ENCODE data around the gene TTLL3.

The TTLL3 gene

GRCh38 chr3:9797196-9797945 is 12.7 kb upstream of the TTLL3 start:
- FAIRE-seq (no peak), DNase-seq (ENCODE audit: extremely low spot score, insufficient read length, low read depth) (no peak)

DNA sequence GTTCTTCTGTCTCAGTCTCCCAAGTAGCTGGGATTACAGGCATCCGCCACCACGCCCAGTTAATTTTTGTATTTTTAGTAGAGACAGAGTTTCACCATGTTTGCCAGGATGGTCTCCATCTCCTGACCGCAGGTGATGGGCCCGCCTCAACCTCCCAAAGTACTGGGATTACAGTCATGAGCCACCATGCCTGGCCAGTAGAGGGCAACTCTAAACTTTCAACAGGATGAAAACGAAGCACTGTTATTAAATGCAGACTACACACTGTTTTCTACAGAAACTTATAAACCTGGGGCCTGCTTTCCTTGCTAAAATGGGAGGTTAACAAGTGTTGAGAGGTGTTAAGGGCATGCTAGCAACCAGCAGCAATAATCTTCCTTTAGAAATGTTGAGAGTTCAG is 9.5 kb upstream of the TTLL3 start:
- no peak for FAIRE-seq
- DNase-seq (ENCODE audit: extremely low spot score, insufficient read length, low read depth), result no peak

- DNase-seq (ENCODE audit: extremely low spot score, insufficient read length, low read depth) (no peak), FAIRE-seq (no peak)
These were observed 6.6 kb upstream of the TTLL3 start for GRCh38 chr3:9803494-9803893.

DNA sequence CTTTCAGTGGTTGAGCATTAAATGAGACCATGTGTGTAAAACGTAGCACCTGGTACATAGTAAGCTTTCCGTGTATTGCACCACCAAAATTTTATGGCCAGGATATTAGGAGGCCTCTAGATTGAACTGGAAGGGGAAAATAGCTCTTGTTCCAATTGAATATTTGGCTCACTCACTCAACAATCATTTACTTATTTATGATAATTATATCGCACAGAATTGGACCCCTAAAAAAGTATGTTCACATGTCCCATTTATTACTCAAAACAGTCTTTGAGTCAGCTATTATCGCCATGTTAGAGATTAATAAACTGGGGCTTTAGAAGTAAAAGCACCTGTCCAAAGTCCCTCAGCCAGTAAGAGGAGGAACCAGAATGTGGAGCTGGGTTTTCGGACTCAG is 5.1 kb upstream of the TTLL3 start:
- no peak for FAIRE-seq
- no peak for DNase-seq (ENCODE audit: extremely low spot score, insufficient read length, low read depth)

DNA sequence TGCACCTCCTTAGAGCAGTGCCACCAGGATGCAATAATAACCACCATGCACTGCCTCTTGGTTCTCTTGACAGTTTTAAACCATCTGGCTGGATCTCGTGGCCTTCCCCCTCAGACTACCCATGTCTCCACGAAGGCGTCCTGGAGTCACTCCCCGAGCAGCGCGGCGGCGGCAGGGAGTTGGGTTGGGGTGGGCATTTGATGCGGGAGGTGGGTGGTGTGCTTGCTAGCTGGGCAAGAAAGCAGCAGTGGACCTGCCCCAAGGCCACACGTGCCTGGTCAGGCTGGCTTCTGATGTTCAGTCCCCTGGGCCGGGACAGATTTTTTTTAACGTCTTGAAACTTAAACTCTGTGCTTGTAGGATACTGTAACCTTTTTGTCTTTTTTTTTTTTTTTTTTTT is 3.9 kb upstream of the TTLL3 start:
- DNase-seq (ENCODE audit: extremely low spot score, insufficient read length, low read depth) (no peak), FAIRE-seq (no peak)

- DNase-seq (ENCODE audit: extremely low spot score, insufficient read length, low read depth) (no peak), FAIRE-seq (no peak)
These were observed 3.1 kb upstream of the TTLL3 start for GRCh38 chr3:9806688-9807589.

GRCh38 chr3:9807981-9808344 is 2.1 kb upstream of the TTLL3 start:
- no peak for FAIRE-seq
- DNase-seq (ENCODE audit: extremely low spot score, insufficient read length, low read depth), result no peak

DNA sequence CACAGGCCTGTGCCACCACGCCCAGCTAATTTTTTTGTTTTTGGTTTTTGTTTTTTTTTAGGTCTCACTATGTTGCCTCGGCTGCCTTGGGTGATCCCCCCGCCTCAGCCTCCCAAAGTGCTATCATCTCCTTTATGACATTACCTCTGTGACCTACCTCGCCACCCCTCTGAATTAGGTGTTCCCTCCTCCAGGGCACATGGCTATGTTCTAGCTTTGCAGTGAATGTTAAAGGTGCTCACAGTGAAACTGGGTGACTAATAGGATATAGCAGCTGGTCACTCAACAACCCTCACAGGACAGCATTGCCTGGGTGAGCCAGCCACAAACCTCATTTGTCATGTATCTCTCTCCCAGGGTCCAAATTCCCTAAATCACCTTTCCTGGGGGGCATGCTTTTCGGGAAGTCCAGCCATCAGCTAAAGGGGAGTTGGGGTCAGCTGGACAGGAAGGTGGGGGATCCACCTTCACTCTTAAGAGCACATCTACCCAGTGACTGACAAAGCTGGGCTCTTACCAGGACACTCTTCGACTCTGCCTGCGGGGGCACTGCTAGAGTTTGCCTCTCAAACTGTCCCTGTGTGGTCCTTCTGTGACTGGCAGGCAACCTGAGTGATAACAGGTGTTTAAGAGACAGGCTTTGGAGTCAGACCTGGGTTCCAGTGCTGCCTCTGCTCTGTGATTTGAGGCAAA is 1.6 kb upstream of the TTLL3 start:
- DNase-seq (ENCODE audit: extremely low spot score, insufficient read length, low read depth), result no peak
- peak; percentile 21 for FAIRE-seq

DNA sequence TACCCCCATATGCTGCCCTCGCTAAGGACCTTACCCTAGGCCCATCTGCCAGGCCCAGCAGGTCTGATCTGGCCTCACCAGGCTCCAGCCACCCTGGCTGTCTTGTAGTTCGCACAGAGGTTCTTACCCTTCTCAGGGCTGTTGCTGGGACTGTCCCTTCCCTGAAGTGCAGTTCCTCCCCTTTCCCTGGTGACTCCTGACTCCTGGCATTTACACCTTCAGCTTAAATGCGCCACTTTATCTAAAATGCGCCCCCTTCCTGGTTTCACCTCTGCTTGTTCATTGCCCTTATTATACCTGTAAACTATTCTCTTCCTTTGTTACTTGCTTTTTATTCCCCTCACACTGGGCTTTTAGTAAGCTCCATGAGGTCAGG is 835 bp upstream of the TTLL3 start:
- FAIRE-seq (peak; percentile 51), DNase-seq (ENCODE audit: extremely low spot score, insufficient read length, low read depth) (no peak)

- DNase-seq (ENCODE audit: extremely low spot score, insufficient read length, low read depth), result no peak
- no peak for FAIRE-seq
These were observed 340 bp downstream of the TTLL3 start for GRCh38 chr3:9810433-9810770.

DNA sequence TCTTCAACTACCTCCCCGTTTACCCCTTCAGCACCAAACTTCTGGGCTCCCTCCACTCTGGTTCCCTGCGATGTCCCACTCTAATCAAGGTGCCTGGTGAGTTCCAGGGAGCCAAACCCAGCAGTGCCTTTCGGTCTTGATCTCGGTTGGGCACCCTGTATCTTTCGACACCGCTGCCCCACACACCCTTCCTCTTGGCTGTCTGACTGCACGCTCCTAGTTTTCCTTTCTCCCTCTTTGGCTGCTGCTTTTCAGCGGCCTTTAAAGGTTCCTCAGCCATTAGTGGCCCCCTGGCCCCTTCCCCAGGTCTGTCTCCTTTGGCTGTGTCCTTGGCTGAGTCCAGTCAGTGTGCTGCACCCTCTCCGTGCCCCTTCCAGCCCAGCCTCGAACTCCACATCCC is 784 bp downstream of the TTLL3 start:
- FAIRE-seq (no peak), DNase-seq (ENCODE audit: extremely low spot score, insufficient read length, low read depth) (no peak)

DNA sequence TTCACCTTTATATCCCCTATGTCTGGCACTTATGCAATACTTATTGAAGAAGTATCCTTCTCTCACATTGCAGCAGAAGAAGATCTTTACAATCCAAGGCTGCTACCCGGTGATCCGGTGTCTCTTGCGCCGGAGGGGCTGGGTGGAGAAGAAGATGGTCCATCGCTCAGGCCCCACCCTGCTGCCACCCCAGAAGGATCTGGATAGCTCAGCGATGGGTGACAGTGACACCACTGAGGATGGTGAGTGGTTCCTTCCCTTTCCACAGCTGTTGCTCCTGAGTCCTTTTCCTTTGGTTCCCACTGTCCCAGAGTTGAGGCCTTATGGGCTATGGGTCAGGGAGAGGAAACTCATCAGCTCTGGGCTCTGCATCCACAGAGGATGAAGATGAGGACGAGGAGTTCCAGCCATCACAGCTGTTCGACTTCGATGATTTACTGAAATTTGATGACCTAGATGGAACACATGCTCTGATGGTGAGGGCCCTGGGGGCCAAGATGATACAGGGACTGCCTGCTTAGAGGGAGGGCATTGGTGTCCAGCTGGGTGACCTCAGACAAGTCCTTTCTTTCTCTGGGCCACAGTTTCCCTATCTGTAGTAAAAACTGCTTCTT is 2.9 kb downstream of the TTLL3 start:
- no peak for FAIRE-seq
- no peak for DNase-seq (ENCODE audit: extremely low spot score, insufficient read length, low read depth)

- DNase-seq (ENCODE audit: extremely low spot score, insufficient read length, low read depth) (no peak), FAIRE-seq (no peak)
These were observed 5.9 kb downstream of the TTLL3 start for GRCh38 chr3:9815986-9816385.

DNA sequence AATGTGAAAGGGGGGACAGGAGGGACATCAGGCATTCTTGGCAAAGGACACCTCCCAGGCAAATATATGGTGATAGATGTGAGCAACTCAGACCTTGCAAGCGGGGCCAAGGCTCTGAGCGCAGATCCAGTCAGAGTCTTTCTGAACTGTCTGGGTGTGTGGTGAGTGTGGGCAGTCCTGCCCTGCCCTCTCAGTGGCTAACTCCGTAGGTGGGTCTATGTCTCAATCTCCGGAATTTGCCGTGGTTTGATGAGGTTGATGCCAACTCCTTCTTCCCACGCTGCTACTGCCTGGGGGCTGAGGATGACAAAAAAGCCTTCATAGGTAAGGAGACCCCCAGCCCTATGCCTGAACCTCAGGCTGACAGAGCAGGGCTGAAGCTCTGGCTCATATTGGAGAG is 7.4 kb downstream of the TTLL3 start:
- FAIRE-seq (no peak), DNase-seq (ENCODE audit: extremely low spot score, insufficient read length, low read depth) (no peak)

DNA sequence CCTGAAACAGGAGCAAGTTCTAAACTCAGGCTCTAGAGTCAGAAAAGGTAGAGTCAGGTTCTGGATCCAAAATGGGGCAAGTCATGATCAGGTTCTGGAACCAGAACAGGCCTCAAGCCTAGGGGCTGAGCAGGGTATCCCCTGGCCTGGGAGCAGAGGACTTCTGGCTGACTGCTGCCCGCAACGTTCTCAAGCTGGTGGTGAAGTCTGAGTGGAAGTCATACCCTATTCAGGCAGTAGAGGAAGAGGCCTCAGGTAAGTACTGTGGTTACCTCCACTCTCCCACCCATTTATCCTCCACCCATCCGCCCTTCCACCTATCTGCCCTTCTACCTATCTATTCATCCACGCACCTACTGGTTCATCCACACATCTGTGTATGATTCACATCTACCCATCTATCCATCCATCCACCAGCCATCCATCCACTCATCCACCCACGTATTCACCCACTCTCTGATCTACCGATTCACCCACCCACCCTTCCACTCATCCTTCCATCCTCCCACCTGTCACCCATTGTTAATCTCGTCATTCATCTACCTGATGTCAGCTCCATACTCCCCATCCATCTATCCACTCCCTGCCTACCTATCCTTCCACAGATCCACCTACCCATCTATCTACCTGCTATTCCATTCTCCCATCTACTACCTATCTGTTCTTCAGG is 8.7 kb downstream of the TTLL3 start:
- DNase-seq (ENCODE audit: extremely low spot score, insufficient read length, low read depth) (no peak), FAIRE-seq (no peak)

DNA sequence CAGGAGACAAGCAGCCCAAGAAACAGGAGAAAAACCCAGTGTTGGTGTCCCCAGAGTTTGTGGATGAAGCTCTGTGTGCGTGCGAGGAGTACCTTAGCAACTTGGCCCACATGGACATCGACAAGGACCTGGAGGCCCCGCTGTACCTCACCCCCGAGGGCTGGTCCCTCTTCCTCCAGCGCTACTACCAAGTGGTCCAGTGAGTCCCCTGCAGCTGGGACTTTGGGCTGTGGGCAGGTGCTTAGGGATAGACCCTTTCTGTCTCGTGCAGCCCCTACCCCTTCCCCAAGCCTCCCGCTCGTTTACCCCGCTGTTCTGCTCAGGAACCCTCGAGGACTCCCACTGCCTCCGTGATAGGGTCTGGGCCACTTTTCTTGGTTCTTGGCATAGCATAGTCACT is 10.5 kb downstream of the TTLL3 start:
- DNase-seq (ENCODE audit: extremely low spot score, insufficient read length, low read depth), result no peak
- no peak for FAIRE-seq

- DNase-seq (ENCODE audit: extremely low spot score, insufficient read length, low read depth) (no peak), FAIRE-seq (no peak)
These were observed 10.9 kb downstream of the TTLL3 start for GRCh38 chr3:9820946-9821345.

GRCh38 chr3:9825451-9826040 is 15.5 kb downstream of the TTLL3 start:
- FAIRE-seq (no peak), DNase-seq (ENCODE audit: extremely low spot score, insufficient read length, low read depth) (no peak)

GRCh38 chr3:9826815-9827573 is 16.9 kb downstream of the TTLL3 start:
- no peak for FAIRE-seq
- no peak for DNase-seq (ENCODE audit: extremely low spot score, insufficient read length, low read depth)

All from GM18507 (cell line).